Activated effector memory CD4-positive, alpha-beta T cell treated with anti-CD3 and anti-CD28 coated beads, Interleukin-2, amount 50 U/mL, for 16 hours (primary cell): ENCODE data around the gene TMEM115.
"Not testable (repeated sequence)": the region's sequence is repeated elsewhere in the genome, so short reads cannot be mapped to it uniquely, and the experiment has no call there.

Experiments
- DNase-seq: peaks from one replicate; pipeline ENCODE4 v3.0.0-alpha.2; 2020

The TMEM115 gene

DNA sequence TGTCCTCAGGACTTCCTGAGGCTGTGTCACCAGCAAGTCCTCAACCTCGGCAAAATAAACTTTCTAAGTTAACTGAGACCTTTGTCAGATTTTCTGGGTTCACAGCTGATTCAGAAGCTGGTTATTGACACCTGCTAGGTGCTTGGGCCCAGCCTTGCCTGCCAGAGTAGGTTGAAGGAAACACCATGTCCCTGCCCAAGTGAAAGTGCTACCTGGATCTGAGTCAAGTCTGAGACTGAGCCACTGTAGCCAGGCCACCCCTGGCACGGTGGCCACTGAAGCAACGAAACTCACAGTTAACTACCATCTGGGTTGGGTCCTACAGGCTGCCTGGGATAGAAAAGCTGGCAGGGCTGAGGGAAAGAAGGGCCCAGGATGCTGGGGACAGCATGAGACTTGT is 45.0 kb downstream of the TMEM115 start:
- DNase-seq, result no peak

DNA sequence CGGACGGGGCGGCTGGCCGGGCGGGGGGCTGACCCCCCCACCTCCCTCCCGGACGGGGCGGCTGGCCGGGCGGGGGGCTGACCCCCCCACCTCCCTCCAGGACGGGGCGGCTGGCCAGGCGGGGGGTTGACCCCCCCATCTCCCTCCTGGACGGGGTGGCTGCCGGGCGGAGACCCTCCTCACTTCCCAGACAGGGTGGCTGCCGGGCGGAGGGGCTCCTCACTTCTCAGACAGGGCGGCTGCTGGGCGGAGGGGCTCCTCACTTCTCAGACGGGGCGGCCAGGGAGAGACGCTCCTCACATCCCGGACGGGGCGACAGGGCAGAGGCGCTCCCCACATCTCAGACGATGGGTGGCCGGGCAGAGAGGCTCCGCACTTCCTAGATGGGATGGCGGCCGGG is 47.3 kb downstream of the TMEM115 start:
- not testable (repeated sequence) for DNase-seq
